GM12801 (cell line): ENCODE measurements around the gene PTGFRN.

Experiments
- TF ChIP-seq, protein P1 (sequence below): IDR thresholded peaks from one replicate; pipeline ENCODE4 v1.5.1; 2011; ENCODE audit warnings: control low read depth; ENCODE audit not compliant: insufficient read length; ENCODE audit errors: extremely low read depth

PTGFRN gene

GRCh38 chr1:116900471-116901365 is 9.0 kb upstream of the PTGFRN start:
- TF ChIP-seq, protein P1, sequence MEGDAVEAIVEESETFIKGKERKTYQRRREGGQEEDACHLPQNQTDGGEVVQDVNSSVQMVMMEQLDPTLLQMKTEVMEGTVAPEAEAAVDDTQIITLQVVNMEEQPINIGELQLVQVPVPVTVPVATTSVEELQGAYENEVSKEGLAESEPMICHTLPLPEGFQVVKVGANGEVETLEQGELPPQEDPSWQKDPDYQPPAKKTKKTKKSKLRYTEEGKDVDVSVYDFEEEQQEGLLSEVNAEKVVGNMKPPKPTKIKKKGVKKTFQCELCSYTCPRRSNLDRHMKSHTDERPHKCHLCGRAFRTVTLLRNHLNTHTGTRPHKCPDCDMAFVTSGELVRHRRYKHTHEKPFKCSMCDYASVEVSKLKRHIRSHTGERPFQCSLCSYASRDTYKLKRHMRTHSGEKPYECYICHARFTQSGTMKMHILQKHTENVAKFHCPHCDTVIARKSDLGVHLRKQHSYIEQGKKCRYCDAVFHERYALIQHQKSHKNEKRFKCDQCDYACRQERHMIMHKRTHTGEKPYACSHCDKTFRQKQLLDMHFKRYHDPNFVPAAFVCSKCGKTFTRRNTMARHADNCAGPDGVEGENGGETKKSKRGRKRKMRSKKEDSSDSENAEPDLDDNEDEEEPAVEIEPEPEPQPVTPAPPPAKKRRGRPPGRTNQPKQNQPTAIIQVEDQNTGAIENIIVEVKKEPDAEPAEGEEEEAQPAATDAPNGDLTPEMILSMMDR, result no peak

DNA sequence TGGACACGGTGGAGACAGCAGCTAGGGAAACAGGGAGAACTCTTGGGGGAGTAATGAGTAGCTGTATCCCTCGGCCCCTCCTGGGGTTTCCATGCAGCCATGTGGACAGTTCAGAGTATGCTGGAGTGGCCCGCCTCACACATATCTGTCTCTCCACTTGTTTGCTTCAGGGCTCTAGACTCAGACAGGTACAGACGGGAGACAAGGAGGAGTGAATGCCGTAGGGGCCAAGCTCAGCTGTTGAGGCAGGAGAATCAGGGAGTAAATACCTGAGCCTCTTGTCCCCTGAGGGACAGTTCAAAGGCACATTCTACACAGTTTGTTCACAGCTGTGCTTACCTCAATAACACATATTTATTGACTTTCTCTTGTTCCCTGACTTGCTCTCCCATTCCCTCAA is 7.7 kb upstream of the PTGFRN start:
- TF ChIP-seq, protein P1, result no peak

DNA sequence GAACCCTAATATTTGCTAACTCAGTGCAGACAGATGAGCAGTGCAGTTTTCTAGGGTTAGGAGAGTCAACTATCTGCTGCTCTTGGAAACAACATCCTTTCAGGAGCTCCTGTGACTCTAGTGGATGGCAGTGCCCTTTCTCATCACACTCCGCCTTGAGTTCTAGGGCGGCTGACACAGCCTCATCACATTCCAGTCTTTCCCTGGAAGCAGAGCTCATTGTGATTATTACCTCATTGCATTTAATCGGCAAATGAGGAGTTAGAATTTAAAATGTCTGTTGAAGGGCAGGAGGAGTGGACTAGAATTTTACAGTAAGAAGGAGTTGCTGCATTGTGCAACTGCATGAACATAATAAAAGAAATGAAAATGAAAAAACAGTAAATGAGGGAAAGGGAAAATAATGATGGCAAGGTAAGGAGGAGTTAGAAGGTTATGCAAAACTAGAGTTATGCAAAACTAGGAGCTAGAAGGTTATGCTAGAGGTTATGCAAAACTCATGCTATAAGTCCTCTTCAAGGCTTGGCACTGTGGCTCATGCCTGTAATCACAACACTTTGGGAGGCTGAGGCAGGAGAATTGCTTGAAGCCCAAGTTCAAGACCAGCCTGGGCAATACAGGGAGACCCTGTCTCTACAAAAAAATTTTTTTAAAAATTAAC is 6.9 kb upstream of the PTGFRN start:
- TF ChIP-seq, protein P1, result no peak

- TF ChIP-seq, protein P1, result no peak
Measured at GRCh38 chr1:116904791-116905320, 4.9 kb upstream of the PTGFRN start.

DNA sequence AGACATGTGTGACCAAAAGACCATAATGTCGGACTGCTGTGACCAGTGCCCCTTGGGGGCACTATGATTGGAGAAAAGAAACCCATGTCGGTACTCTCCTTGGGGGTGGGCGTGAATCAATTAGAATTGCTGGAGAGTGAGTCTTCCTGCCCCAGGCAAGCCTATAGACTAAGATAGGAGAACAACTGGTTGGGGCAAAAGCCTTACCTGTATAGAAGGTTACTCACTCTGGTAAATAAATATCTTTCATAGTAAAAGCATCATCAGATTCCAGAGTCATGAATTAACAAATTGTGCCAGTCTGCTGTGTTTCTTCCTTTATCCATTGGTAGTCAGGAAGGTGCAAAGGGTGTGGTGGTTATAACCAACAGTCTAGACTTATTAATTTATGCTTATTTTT is 2.9 kb upstream of the PTGFRN start:
- TF ChIP-seq, protein P1, result no peak

GRCh38 chr1:116907351-116907750 is 2.4 kb upstream of the PTGFRN start:
- TF ChIP-seq, protein P1, result no peak

DNA sequence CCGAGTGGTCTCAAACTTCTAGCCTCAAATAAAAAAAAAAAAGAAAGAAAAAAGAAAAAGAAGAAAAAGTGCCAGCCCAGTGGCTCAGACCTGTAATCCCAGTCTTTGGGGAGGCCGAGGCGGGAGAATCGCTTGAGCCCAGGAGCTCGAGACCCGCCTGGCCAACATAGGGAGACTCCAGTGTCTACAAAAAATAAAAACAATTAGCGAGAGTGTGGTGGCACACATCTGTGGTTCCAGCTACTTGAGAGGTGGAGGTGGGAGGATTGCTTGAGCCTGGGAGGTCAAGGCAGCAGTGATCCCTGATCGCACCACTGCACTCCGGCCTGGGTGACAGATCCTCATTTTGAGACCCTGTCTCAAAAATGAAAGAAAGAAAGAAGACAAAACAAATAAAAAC is 1.4 kb upstream of the PTGFRN start:
- TF ChIP-seq, protein P1, result no peak
